ENCODE results near the gene KRT28. TPM values are rescaled to one million over a fixed set of nuclear protein-coding genes. Genes with fewer than 3 reads are reported as not detected.

Gene KRT28
- polyA plus RNA-seq, 1 donor (not counting 4 experiments of a cell fraction or from before 2014, with no cell fraction given) = not detected

- H3K4me1 ChIP-seq (ENCODE audit: control insufficient read depth, extremely low read depth, insufficient read depth, low read length) = no peaks in the 10 kb centered on the region
- DNase-seq (ENCODE audit: low read depth, low spot score) (no peak), FAIRE-seq (no peak)
- no peak for TF ChIP-seq EZH2 (IDR thresholded peaks at IDR 0.05; ENCODE audit: low read length)
- no peak for TF ChIP-seq CTCF (optimal IDR thresholded peaks at IDR 0.05 in 1 of 3, IDR thresholded peaks at IDR 0.05 in 1 of 3, conservative IDR thresholded peaks at IDR 0.05 in 1 of 3; ENCODE audit: extremely low read depth in 1 of 3, insufficient read depth in 2 of 3, low read length in 3 of 3)
- no peak overlapping the region for H3K27ac ChIP-seq (ENCODE audit: control insufficient read depth, insufficient read depth, low read length)
- no peaks in the 10 kb centered on the region for H4K20me1 ChIP-seq (ENCODE audit: control insufficient read depth, extremely low read depth, insufficient read depth, low read length)
- H3K9me1 ChIP-seq (ENCODE audit: control insufficient read depth, extremely low read depth, insufficient read depth, low read length) = no peaks in the 10 kb centered on the region
- no peak overlapping the region for H2AFZ ChIP-seq (ENCODE audit: control insufficient read depth, low read length)
- no peaks in the 10 kb centered on the region for H3K36me3 ChIP-seq (ENCODE audit: control insufficient read depth in 2 of 2, extremely low read depth in 1 of 2, insufficient read depth in 2 of 2, low read length in 2 of 2)
- no peak overlapping the region for H3K4me2 ChIP-seq (ENCODE audit: control insufficient read depth, extremely low read depth, insufficient read depth, low read depth, low read length)
- peaks cover 16% of the 10 kb centered on the region for H3K27me3 ChIP-seq (ENCODE audit: control insufficient read depth, extremely low read depth, insufficient read depth, low read length)
- H3K9ac ChIP-seq (ENCODE audit: control insufficient read depth, extremely low read depth, insufficient read depth, low read length) = no peak overlapping the region
- dilution Hi-C loops (cut with MboI; ENCODE audit: extremely low pct_ligation_motif_present, low sequenced_read_pairs) = no loop called here
- no peaks in the 10 kb centered on the region for H3K79me2 ChIP-seq (ENCODE audit: control insufficient read depth, insufficient read depth, low read length)
- no peak overlapping the region for H3K4me3 ChIP-seq (ENCODE audit: control insufficient read depth in 2 of 3, extremely low read depth in 1 of 3, insufficient read depth in 2 of 3, low read depth in 1 of 3, low read length in 3 of 3)
- no peaks in the 10 kb centered on the region for H3K9me3 ChIP-seq (ENCODE audit: control insufficient read depth, low read depth, low read length)
Measured at GRCh38 chr17:40791111-40791510, 8.6 kb downstream of the KRT28 start.

GRCh38 chr17:40782450-40782849, 17.3 kb downstream of the KRT28 start, which contains the start of gene KRT27:
KRT27 (minus strand) TSS chr17:40782550; CDS start chr17:40782493, 57 bp downstream.
- no peak for FAIRE-seq

More at GRCh38 chr17:40782450-40782849, 17.3 kb downstream of the KRT28 start, which contains the start of gene KRT27:
- Histone ChIP-seq H3K9ac (ENCODE audit: control insufficient read depth, extremely low read depth, insufficient read depth, low read length) (no peak within 1 kb of the TSS), H4K20me1 (ENCODE audit: control insufficient read depth, extremely low read depth, insufficient read depth, low read length) (no peaks in the 10 kb centered on the region), H3K9me1 (ENCODE audit: control insufficient read depth, extremely low read depth, insufficient read depth, low read length) (no peaks in the 10 kb centered on the region), H3K36me3 (ENCODE audit: control insufficient read depth in 2 of 2, extremely low read depth in 1 of 2, insufficient read depth in 2 of 2, low read length in 2 of 2) (no peaks in the 10 kb centered on the region), H2AFZ (ENCODE audit: control insufficient read depth, low read length) (no peak within 1 kb of the TSS), H3K27ac (ENCODE audit: control insufficient read depth, insufficient read depth, low read length) (no peak within 1 kb of the TSS), H3K79me2 (ENCODE audit: control insufficient read depth, insufficient read depth, low read length) (no peaks in the 10 kb centered on the region), H3K27me3 (ENCODE audit: control insufficient read depth, extremely low read depth, insufficient read depth, low read length) (no peaks in the 10 kb centered on the region), H3K9me3 (ENCODE audit: control insufficient read depth, low read depth, low read length) (no peaks in the 10 kb centered on the region), H3K4me2 (ENCODE audit: control insufficient read depth, extremely low read depth, insufficient read depth, low read depth, low read length) (no peak within 1 kb of the TSS), H3K4me1 (ENCODE audit: control insufficient read depth, extremely low read depth, insufficient read depth, low read length) (peaks cover 4% of the 10 kb centered on the region), H3K4me3 (ENCODE audit: control insufficient read depth in 2 of 3, extremely low read depth in 1 of 3, insufficient read depth in 2 of 3, low read depth in 1 of 3, low read length in 3 of 3) (no peak within 1 kb of the TSS)
- dilution Hi-C loops (cut with MboI; ENCODE audit: extremely low pct_ligation_motif_present, low sequenced_read_pairs) = no loop called here
- no peak for TF ChIP-seq EZH2 (IDR thresholded peaks at IDR 0.05; ENCODE audit: low read length)
- TF ChIP-seq CTCF (optimal IDR thresholded peaks at IDR 0.05 in 1 of 3, IDR thresholded peaks at IDR 0.05 in 1 of 3, conservative IDR thresholded peaks at IDR 0.05 in 1 of 3; ENCODE audit: extremely low read depth in 1 of 3, insufficient read depth in 2 of 3, low read length in 3 of 3) = no peak
- DNase-seq (ENCODE audit: low read depth, low spot score) = no peak

Measured in keratinocyte (primary cell).